GM21619 (cell line): ENCODE results near the gene ATP6V0A1.
"Not testable (repeated sequence)": the region's sequence is repeated elsewhere in the genome, so short reads cannot be mapped to it uniquely, and the experiment has no call there.

Source experiments
- ATAC-seq: cut with Tn5 transposase; IDR thresholded peaks from one replicate; pipeline ENCODE4 v1.9.1; 2021; ENCODE audit not compliant: unreplicated experiment

ATP6V0A1 gene

DNA sequence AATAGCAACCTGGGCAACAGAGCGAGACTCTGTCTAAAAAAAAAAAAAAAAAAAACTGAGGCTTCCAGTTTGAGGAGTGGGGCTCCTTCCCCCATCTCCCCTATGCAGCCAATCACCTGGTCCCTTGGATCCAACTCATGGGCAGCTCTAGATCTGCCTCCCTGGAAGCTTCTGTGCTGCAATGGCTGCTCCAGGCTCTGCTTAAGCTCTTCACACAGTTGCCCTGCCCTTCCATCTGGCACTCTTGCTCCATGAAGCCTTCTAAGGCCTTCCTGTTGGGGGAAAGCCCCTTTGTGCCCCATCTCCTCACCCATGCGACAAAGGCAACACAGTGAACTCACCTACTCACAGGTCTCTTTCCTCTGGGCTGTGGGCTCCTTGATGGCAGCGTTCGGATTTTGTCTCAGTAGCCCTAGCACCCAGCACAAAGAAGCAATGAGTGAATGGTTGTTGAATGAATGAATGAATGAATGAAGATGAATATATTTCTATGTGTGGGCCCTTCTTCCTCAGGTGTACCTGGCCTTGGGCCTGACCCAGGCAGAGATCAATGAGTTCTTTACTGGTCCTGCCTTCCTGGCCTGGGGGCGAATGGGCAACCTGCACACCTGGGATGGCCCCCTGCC, 79.3 kb downstream of the ATP6V0A1 start:
- no peak for ATAC-seq

DNA sequence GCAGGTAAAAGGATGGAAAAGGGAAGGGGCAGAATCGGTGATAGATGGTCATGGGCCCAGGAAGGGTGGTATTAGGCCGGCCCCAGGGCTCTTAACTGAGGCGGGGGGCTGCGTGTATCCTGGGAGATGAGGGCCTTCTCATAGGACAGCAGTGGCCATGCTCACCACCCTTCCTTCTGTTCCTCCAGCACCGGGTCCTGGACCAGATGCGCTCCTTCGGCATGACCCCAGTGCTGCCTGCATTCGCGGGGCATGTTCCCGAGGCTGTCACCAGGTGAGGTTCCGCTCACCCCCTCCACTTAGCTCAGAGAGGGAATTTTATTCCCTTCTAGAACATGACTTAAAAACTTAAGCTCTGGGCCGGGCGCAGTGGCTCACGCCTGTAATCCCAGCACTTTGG, 79.8 kb downstream of the ATP6V0A1 start:
- no peak for ATAC-seq

DNA sequence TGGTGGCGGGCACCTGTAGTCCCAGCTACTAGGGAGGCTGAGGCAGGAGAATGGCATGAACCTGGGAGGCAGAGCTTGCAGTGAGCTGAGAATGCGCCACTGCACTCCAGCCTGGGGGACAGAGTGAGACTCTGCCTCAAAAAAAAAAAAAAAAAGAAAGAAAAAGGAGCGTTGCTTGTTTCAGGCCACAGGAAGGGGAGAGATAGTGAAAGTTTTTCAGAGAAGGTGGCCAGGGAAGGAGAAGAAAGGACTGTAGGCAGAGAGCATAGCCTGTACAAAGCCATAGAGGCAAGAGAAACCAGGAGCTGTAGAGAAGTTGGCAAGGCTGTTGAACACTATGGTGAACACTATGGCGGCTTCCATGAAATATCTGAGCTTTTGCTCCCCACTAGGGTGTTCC, 81.9 kb downstream of the ATP6V0A1 start:
- ATAC-seq: not testable (repeated sequence)

DNA sequence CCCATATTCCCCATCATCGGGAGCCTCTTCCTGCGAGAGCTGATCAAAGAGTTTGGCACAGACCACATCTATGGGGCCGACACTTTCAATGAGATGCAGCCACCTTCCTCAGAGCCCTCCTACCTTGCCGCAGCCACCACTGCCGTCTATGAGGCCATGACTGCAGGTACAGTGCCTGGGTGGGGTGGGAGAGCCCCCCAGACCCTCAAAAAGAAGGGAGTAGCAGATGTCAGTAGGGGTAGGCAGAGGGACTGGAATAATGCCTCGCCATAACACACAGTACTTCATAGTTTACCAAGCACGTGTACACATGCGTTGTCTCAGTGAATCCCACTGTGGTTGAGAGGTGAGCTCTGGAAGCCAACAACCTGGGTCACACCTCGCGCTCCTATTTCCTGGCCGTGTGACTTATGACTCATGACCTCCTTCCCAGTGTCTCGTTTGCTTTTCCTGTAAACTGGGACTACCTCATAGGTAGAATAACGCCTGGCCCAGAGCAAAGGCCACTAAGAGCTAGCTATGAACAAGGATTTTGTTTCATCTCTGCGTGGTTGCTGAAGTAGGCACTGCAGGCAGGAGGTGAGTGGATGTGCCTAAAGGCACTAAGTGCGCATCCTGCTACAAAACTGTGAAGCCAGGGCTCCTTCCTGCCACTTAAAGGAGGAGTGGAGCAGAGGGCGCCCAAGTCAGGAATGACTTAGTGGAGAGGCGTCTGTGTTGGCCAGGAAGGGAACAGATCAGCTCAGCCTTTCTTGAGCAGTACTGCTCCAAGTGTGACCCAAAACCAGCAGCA, 82.6 kb downstream of the ATP6V0A1 start:
- no peak for ATAC-seq

DNA sequence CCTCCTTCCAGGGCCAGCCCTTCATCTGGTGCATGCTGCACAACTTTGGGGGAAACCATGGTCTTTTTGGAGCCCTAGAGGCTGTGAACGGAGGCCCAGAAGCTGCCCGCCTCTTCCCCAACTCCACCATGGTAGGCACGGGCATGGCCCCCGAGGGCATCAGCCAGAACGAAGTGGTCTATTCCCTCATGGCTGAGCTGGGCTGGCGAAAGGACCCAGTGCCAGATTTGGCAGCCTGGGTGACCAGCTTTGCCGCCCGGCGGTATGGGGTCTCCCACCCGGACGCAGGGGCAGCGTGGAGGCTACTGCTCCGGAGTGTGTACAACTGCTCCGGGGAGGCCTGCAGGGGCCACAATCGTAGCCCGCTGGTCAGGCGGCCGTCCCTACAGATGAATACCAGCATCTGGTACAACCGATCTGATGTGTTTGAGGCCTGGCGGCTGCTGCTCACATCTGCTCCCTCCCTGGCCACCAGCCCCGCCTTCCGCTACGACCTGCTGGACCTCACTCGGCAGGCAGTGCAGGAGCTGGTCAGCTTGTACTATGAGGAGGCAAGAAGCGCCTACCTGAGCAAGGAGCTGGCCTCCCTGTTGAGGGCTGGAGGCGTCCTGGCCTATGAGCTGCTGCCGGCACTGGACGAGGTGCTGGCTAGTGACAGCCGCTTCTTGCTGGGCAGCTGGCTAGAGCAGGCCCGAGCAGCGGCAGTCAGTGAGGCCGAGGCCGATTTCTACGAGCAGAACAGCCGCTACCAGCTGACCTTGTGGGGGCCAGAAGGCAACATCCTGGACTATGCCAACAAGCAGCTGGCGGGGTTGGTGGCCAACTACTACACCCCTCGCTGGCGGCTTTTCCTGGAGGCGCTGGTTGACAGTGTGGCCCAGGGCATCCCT, 84.8 kb downstream of the ATP6V0A1 start:
- ATAC-seq: no peak

DNA sequence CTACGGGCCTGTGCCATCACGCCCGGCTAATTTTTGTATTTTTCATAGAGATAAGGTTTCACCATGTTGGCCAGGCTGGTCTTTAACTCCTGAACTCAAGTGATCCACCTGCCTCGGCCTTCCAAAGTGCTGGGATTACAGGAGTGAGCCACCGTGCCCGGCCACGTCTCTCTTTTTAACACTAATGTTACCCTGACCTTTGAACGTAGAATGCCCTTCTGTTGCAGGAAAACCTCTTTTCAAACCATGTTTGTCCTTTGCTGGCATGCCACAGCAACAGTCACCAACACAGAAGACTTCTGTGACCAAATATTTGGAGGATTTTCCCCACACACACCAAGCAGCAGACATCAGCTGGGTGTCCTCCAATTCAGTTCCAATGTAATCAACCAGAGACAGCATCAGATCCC, 86.2 kb downstream of the ATP6V0A1 start:
- no peak for ATAC-seq

DNA sequence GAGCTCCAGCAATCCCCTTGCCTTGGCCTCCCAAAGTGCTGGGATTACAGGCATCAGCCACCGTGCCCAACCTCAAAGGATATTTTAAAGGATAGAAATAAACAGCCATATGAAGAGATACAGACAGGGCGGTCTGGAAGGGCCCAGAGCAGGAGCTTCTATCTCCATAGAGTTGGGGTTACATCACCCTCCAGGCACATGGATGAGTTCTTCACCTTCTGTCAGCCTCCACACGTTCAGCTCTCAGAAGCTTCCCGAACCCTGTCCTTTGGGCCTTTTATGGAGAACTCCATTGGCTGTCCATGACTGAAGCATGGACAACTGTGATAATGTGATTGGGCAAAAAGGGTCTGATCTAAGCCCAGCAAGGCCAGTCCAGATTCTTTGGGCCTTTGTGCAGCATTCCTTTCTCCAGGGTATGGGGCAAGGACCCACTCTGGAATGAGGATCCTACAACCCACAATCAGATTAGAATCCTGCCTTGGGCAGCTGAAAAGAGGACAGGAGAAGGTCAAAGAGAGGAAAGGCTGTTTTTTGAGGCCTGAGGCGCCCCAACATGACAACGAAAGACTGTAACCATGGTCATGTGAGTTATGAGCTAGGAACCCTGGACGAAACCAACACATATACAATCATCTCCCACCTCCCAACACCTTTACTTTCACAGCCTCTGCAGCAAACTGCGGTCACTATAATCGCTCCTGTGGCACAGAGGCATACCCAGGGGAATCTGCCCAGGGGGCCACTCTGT, 87.3 kb downstream of the ATP6V0A1 start:
- ATAC-seq: not testable (repeated sequence)

DNA sequence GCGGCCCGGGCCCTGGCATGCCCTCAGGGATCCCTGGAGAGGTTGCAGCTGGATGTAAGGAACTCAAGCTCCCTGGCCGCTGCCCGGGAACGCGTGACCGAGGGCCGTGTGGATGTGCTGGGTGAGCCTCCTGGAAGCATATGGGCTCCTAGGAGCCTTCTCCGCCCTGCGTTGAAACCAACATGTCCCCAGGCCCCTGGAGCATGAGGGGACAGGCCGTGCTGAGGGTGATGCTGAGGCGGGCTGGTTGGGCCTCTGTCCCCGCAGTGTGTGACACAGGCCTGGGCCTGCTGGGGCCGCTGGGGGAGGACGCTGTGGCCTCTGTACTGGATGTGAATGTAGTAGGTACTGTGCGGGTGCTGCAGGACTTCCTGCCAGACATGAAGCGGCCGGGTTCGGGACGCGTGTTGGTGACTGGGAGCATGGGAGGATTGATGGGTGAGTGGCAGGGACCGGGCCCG, 88.4 kb downstream of the ATP6V0A1 start:
- no peak for ATAC-seq

DNA sequence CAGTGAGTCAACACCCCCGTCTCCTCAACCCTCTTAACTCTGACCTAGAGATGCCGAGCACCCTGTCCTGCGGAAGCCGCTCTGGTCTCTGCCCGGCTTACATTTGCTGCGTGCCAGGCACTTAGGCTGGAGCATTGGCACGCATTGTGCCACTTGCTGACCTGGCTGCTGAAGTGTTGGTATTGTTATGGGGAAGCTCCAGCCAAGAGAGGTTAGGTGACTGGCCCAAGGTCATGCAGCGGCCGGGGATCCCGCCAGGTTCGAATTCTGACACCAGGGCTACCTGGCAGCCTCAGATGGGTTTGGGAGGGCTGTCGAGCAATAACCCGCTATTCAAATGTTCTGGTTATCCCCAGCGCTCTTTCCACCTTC, 89.0 kb downstream of the ATP6V0A1 start:
- ATAC-seq: no peak

DNA sequence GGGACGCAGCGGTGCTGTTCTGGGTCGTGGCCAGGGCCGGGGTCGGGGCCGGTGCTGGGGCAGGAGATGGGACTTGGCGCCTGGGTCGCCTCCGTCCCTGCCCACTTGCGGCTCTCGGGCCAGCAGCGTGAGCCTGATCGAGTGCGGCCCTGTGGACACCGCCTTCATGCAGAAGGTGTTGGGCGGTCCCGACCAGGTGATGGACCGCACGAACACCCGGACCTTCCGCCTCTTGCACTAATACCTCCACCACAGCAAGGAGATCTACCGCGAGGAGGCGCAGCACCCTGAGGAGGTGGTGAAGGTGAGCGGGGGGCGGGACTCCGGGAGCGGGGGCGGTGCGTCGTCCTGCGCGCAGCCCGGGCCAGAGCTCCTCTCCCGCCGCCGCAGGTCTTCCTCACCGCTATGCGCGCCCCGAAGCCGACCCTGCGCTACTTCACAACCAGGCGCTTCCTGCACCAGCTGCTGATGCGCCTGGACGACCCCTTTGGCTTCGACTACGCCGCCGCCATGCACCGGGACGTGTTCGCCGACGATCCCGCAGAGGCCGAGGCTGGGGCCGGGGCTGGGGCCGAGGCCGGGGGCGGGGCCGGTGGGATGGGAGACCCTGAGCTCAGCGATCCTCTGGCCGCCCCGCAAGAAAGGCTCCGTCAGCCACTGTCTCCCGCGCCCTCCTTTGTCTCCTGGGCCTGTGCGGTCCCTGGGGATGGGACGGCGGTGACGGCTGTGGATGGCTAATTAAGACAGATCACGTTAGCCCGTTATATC, 89.6 kb downstream of the ATP6V0A1 start:
- peak; percentile 40 for ATAC-seq

DNA sequence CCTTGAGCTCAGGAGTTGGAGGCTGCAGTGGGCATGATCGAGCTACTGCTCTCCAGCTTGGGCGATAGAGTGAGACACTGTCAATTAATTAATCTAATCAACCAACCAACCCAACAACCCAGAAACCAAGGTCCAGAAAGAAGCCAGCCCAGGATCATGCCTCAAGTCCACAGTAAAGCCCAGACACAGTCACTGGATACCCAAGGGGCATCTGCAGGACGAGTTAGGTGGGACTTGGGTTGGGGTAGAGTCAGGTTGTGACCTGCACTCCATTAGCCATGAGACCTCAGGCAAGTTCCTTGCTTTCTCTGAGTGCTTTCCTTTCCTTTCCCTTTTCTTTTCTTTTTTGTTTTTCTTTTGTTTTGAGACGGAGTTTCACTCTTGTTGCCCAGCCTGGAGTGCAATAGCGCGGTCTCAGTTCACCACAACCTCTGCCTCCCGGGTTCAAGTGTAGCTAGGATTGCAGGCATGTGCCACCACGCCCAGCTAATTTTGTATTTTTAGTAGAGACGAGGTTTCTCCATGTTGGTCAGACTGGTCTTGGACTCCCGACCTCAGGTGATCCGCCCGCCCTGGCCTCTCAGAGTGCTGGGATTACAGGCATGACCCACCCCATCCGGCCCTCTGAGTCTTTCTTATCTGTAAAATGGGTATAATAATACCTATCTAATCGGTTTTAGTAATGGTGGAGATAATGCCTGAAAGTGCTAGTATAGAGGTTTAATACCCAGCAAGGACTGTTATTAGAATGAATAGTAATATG, 90.5 kb downstream of the ATP6V0A1 start:
- ATAC-seq: no peak

DNA sequence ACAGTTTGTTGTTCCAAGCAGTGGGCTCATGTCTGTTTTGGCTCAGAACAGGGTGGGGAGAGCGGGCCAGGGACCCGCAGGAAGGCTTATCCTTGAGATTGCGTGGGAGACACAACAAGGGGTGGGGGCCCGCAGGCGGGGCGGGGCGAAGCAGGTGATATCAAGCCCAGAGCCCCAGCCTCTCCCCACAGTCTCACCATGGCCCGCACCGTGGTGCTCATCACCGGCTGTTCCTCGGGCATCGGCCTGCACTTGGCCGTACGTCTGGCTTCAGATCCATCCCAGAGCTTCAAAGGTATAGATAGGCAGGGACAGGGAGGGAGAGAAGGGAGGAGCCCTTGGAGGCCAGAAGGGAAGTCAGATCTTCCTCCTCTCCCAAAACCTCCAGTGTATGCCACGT, 94.1 kb downstream of the ATP6V0A1 start, which contains the start of gene HSD17B1:
TSS of gene HSD17B1 (plus strand) at position 188 of the 400 bp plus-strand sequence. CDS start at position 199, 11 bp downstream.
- ATAC-seq: not testable (repeated sequence)

DNA sequence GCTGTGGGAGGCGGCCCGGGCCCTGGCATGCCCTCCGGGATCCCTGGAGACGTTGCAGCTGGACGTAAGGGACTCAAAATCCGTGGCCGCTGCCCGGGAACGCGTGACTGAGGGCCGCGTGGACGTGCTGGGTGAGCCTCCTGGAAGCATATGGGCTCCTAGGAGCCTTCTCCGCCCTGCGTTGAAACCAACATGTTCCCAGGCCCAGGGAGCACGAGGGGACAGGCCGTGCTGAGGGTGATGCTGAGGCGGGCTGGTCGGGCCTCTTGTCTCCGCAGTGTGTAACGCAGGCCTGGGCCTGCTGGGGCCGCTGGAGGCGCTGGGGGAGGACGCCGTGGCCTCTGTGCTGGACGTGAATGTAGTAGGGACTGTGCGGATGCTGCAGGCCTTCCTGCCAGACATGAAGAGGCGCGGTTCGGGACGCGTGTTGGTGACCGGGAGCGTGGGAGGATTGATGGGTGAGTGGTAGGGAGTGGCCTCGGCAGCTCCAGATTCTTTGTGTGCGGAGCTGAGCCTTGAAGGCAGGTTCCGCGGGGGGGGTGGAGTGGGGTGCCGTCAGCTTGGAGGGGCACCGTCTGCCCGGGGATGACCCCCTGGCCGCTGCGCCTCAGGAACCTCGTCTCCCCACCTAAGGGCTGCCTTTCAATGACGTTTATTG, 94.6 kb downstream of the ATP6V0A1 start:
- no peak for ATAC-seq

DNA sequence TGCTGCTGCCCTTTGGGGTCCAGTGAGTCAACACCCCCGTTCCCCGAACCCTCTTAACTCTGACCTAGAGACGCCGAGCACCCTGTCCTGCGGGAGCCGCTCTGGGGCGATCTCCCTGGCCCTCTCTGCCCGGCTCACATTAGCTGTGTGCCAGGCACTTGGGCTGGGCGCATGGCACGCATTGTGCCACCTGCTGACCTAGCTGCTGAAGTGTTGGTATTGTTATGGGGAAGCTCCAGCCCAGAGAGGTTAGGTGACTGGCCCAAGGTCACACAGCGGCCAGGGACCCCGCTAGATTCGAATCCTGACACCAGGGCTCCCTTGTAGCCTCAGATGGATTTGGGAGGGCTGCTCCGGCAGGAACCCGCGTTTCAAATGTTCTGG, 95.2 kb downstream of the ATP6V0A1 start:
- no peak for ATAC-seq

DNA sequence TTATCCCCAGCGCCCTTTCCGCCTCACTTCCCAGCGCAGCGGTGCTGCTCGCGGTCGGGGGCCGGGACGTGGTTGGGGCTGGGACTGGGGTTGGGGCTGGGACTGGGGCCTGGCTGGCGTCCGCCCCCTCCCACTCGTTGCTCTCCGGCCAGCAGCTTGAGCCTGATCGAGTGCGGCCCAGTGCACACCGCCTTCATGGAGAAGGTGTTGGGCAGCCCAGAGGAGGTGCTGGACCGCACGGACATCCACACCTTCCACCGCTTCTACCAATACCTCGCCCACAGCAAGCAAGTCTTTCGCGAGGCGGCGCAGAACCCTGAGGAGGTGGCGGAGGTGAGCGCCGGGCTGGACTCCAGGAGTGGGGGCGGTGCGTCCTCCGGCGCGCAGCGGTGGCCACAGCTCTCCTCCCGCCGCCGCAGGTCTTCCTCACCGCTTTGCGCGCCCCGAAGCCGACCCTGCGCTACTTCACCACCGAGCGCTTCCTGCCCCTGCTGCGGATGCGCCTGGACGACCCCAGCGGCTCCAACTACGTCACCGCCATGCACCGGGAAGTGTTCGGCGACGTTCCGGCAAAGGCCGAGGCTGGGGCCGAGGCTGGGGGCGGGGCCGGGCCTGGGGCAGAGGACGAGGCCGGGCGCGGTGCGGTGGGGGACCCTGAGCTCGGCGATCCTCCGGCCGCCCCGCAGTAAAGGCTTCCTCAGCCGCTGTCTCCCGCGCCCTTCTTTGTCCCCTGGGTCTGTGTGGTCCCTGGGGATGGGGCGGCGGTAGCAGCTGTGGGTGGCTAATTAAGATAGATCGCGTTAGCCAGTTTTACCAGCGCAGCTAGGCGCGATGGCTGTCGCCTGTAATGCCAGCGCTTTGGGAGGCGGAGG, 95.8 kb downstream of the ATP6V0A1 start:
- ATAC-seq: peak; percentile 82

DNA sequence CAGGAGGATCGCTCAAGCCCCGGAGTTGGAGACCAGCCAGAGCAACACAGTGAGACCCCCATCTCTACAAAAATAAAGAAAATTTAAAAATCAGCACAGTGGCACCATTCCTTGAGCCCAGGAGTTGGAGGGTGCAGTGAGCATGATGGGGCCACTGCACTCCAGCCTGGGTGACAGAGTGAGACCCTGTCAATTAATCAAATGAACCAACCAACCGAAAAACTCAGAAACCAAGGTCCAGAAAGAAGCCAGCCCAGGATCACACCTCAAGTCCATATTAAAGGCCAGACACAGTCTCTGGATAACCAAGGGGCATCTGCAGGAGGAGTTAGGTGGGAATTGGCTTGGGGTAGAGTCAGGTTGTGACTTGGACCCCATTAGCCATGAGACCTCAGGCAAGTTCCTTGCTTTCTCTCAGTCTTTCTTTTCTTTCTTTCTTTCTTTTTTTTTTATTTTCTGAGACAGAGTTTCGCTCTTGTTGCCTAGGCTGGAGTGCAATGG, 96.5 kb downstream of the ATP6V0A1 start:
- no peak for ATAC-seq

DNA sequence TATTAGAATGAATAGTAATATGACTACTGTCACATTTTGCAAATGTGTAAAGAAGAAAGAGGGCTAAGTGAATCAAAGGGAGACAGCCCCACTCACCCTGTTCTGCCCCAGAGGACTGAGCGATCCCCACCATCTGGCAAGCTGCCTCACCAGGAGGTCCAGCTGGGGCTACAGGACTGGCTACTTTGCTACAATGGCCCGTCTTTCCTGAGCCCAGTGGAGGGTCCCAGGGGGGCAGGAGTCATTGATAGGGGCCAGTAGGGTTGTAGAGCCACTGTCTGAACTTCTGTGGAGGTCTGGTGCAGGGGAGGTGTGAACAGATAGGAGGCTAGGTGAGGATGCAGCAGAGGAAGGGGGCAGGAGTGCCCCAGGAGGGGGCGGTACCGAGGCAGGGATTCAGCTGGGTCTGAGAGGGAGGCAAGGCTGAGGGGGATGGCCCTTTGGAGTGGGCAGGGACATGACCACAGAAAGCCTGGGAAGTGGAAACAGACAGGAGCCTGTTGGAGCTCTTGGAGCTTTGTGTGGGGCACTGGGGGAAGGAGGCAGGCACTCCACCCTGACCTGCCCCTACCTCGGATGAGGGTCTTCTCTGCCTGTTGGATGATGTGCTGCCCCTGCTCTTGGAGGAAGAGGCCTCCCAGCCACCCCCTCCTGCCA, 97.4 kb downstream of the ATP6V0A1 start:
- ATAC-seq: not testable (repeated sequence)
